NCI-H1092 (cell line): ENCODE measurements around the gene LCN2.

Experiments used
- DNase-seq: peaks from one replicate; lab custom pipeline; 2025; lab: John Stamatoyannopoulos, UW

LCN2 gene

DNA sequence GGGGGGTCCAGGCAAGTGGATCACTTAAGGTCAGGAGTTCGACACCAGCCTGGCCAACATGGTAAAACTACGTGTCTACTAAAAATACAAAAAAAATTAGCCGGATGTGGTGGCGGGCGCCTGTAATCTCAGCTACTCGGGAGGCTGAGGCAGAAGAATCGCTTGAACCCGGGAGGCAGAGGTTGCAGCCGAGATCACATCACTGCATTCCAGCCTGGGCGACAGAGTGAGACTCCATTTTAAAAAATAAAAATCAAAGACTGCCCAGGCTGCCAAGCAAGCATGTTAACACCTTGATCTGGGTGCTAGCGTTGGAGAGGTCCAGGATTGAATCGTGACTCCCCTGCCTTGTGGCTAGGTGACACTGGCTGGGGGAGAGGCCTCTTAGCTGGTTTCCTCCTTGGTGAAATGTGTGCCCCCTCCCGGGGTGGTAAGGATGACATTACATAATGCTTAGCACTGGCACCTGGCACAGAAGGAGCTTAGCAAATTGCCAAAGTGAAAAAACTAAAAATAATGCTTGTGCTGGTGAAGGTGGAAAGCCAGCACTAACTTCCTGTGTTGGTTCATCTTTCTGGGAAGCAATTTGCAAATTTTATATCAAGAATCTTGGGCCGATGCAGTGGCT lies 44.3 kb downstream of the LCN2 start:
- DNase-seq: no peak

DNA sequence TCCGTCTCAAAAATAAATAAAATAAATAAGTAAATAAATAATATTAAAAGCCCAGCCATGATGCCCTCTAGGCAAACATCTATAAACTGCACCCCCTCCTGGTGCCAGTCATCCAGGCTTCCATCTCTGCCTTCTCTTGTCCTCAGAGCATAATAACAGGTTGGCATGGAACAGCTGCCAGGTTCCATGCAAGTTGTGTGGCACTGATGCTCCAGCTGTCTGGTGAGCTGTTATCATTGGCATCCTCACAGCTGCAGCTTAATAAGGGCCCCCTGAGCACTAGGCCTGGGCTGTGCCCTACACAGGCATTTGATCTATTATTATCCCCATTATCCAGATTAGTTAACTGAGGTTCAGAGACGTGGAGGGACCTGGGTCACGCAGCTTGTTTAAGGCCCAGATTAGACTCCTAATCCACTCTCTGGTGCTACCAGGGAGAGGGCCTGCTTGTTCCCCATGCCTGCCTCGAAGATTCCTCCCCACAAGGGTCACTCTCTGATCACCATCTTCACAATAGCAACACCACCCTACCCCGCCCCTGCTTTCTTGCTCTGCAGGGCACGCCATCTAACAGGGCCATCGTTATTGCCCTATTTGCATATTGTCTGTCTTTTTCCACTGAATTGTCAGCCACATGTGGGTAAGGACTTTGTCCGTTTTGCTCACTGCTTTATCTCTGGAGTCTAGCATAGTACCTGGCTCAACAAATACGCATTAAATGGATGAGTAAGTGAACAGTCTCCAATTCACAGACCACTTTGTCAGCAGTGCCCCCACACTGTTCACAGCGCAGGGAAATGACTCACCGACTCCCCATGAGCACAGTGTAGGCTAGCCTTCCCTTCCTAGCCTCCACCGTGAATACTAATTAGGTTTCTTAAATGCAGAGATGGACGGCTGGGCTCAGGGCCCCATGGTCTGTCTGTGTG lies 52.5 kb downstream of the LCN2 start:
- DNase-seq: no peak

GRCh38 chr9:128202648-128203023 lies 53.4 kb downstream of the LCN2 start:
- no peak for DNase-seq
